ENCODE data around the gene RIC8B. TPM values are rescaled to one million over a fixed set of nuclear protein-coding genes. Genes with fewer than 3 reads are reported as not detected.

RIC8B gene
- total RNA-seq, 4 donors from 2014 or later: 10.5 to 19.5 (median 16.6) TPM

DNA sequence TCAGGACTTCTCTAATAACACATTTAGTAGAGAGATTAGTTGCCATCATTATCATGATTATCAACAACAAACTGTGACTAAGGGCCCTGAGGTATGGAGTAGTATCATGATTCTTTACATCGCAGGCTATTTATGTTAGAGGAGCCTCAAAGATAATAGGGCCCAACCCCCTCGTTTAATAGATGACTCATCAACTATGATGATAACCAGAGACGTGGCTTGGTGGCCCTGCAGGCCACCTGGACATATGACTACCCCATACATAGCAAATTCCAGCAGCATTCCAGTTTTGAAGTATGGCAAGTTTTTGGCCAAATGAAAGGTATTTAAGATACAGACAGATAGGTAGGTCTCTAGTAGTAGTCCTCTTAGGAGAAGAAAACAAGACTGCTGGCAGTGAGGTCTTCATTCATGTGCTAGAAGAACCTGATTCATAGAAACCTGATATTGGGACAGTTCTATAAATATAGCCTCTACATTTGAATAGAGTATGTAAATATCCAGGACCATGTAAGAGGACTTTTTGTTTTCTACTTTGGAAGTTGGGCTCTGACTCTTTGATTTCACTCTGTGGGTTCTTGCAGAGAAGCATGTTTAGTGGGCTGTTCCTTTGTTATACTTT, 5.6 kb downstream of the RIC8B start:
- intact Hi-C loops (cut with DNase I; ENCODE audit: low total_unique reads): no loop called here

DNA sequence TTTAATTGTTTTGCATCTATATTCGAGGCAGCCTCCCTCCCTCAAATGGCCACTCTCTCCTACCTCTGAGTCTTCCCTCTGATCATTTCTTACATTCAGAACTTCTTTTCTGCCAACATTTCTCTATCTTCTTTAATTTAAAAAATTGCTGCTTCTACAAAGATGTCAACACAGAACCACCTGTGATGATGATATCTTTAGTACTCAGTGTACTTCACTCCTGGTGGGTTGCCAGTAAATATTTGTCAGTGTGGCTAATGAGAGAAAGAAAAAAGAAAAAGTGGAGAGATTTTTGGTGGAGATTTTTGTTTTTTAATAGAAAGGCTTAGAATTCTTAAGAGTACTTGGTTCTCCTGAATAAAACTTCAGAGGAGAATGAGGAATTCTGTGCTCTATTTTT, 8.1 kb downstream of the RIC8B start:
- Histone ChIP-seq H3K36me3 (peaks cover 0 to 9% (median 0%) of the 10 kb centered on the region in 4 donors), H3K4me3 (no peak overlapping the region), H3K4me1 (peaks cover 0 to 10% (median 7%) of the 10 kb centered on the region in 4 donors), H3K27ac (no peak overlapping the region), H3K27me3 (no peaks in the 10 kb centered on the region), H3K9me3 (no peaks in the 10 kb centered on the region)
- TF ChIP-seq POLR2A (IDR thresholded peaks at IDR 0.05) (no peak), POLR2AphosphoS5 (IDR thresholded peaks at IDR 0.05) (no peak), EP300 (IDR thresholded peaks at IDR 0.05; ENCODE audit: low read depth) (no peak)
- TF ChIP-seq, protein P1, sequence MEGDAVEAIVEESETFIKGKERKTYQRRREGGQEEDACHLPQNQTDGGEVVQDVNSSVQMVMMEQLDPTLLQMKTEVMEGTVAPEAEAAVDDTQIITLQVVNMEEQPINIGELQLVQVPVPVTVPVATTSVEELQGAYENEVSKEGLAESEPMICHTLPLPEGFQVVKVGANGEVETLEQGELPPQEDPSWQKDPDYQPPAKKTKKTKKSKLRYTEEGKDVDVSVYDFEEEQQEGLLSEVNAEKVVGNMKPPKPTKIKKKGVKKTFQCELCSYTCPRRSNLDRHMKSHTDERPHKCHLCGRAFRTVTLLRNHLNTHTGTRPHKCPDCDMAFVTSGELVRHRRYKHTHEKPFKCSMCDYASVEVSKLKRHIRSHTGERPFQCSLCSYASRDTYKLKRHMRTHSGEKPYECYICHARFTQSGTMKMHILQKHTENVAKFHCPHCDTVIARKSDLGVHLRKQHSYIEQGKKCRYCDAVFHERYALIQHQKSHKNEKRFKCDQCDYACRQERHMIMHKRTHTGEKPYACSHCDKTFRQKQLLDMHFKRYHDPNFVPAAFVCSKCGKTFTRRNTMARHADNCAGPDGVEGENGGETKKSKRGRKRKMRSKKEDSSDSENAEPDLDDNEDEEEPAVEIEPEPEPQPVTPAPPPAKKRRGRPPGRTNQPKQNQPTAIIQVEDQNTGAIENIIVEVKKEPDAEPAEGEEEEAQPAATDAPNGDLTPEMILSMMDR (IDR thresholded peaks at IDR 0.05): no peak
- WGBS, 2 donors (ENCODE audit: low coverage in 1 of 2): 63 to 75% methylated on average over 1 of the region's 1 CpG
- intact Hi-C loops (cut with DNase I; ENCODE audit: low total_unique reads) (no loop called here), in situ Hi-C loops (cut with MboI; ENCODE audit: low pct_ligation_motif_present in 1 of 4, low pct_unique_long_range_greater_than_20kb in 1 of 4, low sequenced_read_pairs in 3 of 4) (no loop called here)
- no peak for DNase-seq

More for the DNA sequence above, 5.6 kb downstream of the RIC8B start:
- TF ChIP-seq POLR2AphosphoS5 (IDR thresholded peaks at IDR 0.05) (no peak), POLR2A (IDR thresholded peaks at IDR 0.05) (no peak), EP300 (IDR thresholded peaks at IDR 0.05; ENCODE audit: low read depth) (no peak)
- TF ChIP-seq, protein P1 (IDR thresholded peaks at IDR 0.05): no peak
- no peak overlapping the region for H3K27ac ChIP-seq
- H3K9me3 ChIP-seq: no peaks in the 10 kb centered on the region
- in situ Hi-C loops (cut with MboI; ENCODE audit: low pct_ligation_motif_present in 1 of 4, low pct_unique_long_range_greater_than_20kb in 1 of 4, low sequenced_read_pairs in 3 of 4): no loop called here
- H3K4me1 ChIP-seq: peaks cover 5 to 21% (median 10%) of the 10 kb centered on the region in 4 donors
- H3K4me3 ChIP-seq: no peak overlapping the region
- no peaks in the 10 kb centered on the region for H3K27me3 ChIP-seq
- no peak for DNase-seq
- WGBS, 2 donors (ENCODE audit: low coverage in 1 of 2): 53% methylated on average over 3 of the region's 3 CpGs; no CpG with 5 or more reads in 1 of the 2 donors
- H3K36me3 ChIP-seq: peaks cover 0 to 6% (median 0%) of the 10 kb centered on the region in 4 donors

DNA sequence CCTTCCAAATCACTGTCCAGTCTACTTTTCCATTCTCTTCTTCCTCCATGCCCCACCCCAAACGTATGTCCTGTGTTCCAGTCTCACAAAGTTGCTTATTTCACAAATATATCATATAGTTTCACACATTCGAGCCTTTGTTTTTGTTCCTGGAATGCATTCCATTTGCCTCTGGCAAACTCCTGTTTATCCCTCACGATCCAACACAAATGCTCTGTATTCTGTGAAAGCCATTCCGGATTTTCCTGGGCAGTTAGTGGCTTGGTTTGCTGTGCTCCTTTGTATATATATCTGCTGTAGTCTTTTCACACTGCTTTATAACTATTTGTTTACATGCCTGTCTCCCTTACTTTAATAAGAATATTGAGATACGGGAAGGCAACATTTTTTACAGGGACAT, 9.0 kb downstream of the RIC8B start:
- Histone ChIP-seq H3K27me3 (no peaks in the 10 kb centered on the region), H3K9me3 (no peaks in the 10 kb centered on the region), H3K4me3 (no peak overlapping the region), H3K36me3 (peaks cover 0 to 9% (median 0%) of the 10 kb centered on the region in 4 donors), H3K4me1 (peaks cover 0 to 10% (median 4%) of the 10 kb centered on the region in 4 donors), H3K27ac (no peak overlapping the region)
- intact Hi-C loops (cut with DNase I; ENCODE audit: low total_unique reads): no loop called here
- WGBS, 2 donors (ENCODE audit: low coverage in 1 of 2): 79 to 81% methylated on average over 5 of the region's 5 CpGs
- TF ChIP-seq POLR2AphosphoS5 (IDR thresholded peaks at IDR 0.05) (no peak), POLR2A (IDR thresholded peaks at IDR 0.05) (no peak), EP300 (IDR thresholded peaks at IDR 0.05; ENCODE audit: low read depth) (no peak)
- TF ChIP-seq, protein P1 (IDR thresholded peaks at IDR 0.05): no peak
- in situ Hi-C loops (cut with MboI; ENCODE audit: low pct_ligation_motif_present in 1 of 4, low pct_unique_long_range_greater_than_20kb in 1 of 4, low sequenced_read_pairs in 3 of 4): no loop called here
- DNase-seq: no peak

DNA sequence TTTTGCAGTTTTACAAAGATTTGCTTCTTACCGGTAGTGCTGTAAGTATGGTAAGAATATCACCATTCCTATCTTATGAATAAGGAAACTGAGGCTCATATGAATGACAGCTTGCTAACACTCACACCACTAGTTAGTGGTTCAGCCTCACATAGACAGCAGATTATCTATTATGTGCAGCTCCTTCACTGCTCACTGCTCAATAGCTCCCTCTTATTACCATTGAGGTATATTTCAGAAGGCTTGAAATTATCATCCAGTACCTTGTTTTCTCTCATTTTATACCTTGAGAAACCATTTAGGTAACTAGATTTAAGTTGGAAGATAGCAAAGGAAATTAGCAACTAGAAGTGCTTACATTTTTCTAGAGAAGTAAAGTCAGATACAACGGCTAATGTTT, 15.5 kb downstream of the RIC8B start:
- no peak for DNase-seq
- 67 to 68% methylated on average over 2 of the region's 2 CpGs for WGBS, 2 donors (ENCODE audit: low coverage in 1 of 2)
- in situ Hi-C loops (cut with MboI; ENCODE audit: low pct_ligation_motif_present in 1 of 4, low pct_unique_long_range_greater_than_20kb in 1 of 4, low sequenced_read_pairs in 3 of 4): no loop called here
- Histone ChIP-seq H3K27me3 (no peaks in the 10 kb centered on the region), H3K4me1 (peaks cover 0 to 4% (median 0%) of the 10 kb centered on the region in 4 donors), H3K36me3 (peaks cover 0 to 8% (median 4%) of the 10 kb centered on the region in 4 donors), H3K9me3 (no peaks in the 10 kb centered on the region), H3K27ac (no peak overlapping the region), H3K4me3 (no peak overlapping the region)
- no peak for TF ChIP-seq EP300 (IDR thresholded peaks at IDR 0.05; ENCODE audit: low read depth)
- TF ChIP-seq POLR2A (IDR thresholded peaks at IDR 0.05): no peak
- TF ChIP-seq, protein P1 (IDR thresholded peaks at IDR 0.05): no peak
- no peak for TF ChIP-seq POLR2AphosphoS5 (IDR thresholded peaks at IDR 0.05)
- intact Hi-C loops (cut with DNase I; ENCODE audit: low total_unique reads): no loop called here

Data from transverse colon (tissue), 4 donors.